WTC11 (cell line): ENCODE data around the gene GPATCH2. TPM values are rescaled to one million over a fixed set of nuclear protein-coding genes. Genes with fewer than 3 reads are reported as not detected.

ENCODE experiments used
- ATAC-seq: fragments of 200-7000 bp; cut with Tn5 transposase; 2 replicates; pipeline ENCODE4 v1.10.0; 2021; ENCODE audit warnings: mild to moderate bottlenecking, moderate library complexity
- CTCF ChIA-PET: fragments of 300-600 bp; sonication (Branson Sonifier 250); formaldehyde crosslinking; loops from one replicate; lab custom pipeline; 2021; ENCODE audit warnings: antibody characterized with exemption; lab: Charles Lee
- POLR2A ChIA-PET: fragments of 350-600 bp; sonication (Branson Sonifier 250); formaldehyde crosslinking; loops from one replicate; lab custom pipeline; 2021; ENCODE audit warnings: antibody characterized with exemption; lab: Charles Lee
- DNase-seq: peaks from one replicate; pipeline ENCODE4 v3.0.0; 2021; ENCODE audit warnings: low spot score
- H3K27ac Mint-ChIP-seq: 2 replicates; pipeline ENCODE4 v1.8.0; 2021; ENCODE audit warnings: mixed read lengths
- H3K27me3 Mint-ChIP-seq: 2 replicates; pipeline ENCODE4 v1.8.0; 2021; ENCODE audit warnings: low read depth, mild to moderate bottlenecking, moderate library complexity, mixed read lengths
- H3K36me3 Mint-ChIP-seq: 2 replicates; pipeline ENCODE4 v1.8.0; 2021; ENCODE audit warnings: mixed read lengths
- H3K4me1 Mint-ChIP-seq: 2 replicates; pipeline ENCODE4 v1.8.0; 2022; ENCODE audit warnings: mixed read lengths
- H3K4me3 Mint-ChIP-seq: 2 replicates; pipeline ENCODE4 v1.8.0; 2021; ENCODE audit warnings: mild to moderate bottlenecking, moderate library complexity, mixed read lengths
- H3K9me3 Mint-ChIP-seq: 2 replicates; pipeline ENCODE4 v1.8.0; 2021; ENCODE audit warnings: mixed read lengths
- EMX1 ChIP-seq: fragments of 250-450 bp; sonication (Bioruptor Pico); IDR thresholded peaks from 2 replicates; pipeline ENCODE4 v1.8.0; 2021; ENCODE audit warnings: mild to moderate bottlenecking
- FOXP1 ChIP-seq: sonication (generic); formaldehyde crosslinking; IDR thresholded peaks from 2 replicates; pipeline ENCODE4 v1.8.0; 2022; ENCODE audit warnings: missing genetic modification reagents, mild to moderate bottlenecking, moderate library complexity, borderline replicate concordance
- HMGA2 ChIP-seq: fragments of 250-450 bp; sonication (Bioruptor Pico); IDR thresholded peaks from 2 replicates; pipeline ENCODE4 v1.4.0; 2021; ENCODE audit warnings: mild to moderate bottlenecking, moderate library complexity
- IRF2 ChIP-seq: sonication (generic); formaldehyde crosslinking; IDR thresholded peaks from 2 replicates; pipeline ENCODE4 v1.8.0; 2022; ENCODE audit warnings: low read depth, missing genetic modification reagents, borderline replicate concordance
- JAZF1 ChIP-seq: fragments of 250-450 bp; sonication (Bioruptor Pico); IDR thresholded peaks from 2 replicates; pipeline ENCODE4 v1.9.0; 2021; ENCODE audit warnings: moderate library complexity, mild to moderate bottlenecking, inconsistent platforms
- PRRX2 ChIP-seq: fragments of 250-450 bp; sonication (Bioruptor Pico); IDR thresholded peaks from 2 replicates; pipeline ENCODE4 v1.8.0; 2021; ENCODE audit warnings: mild to moderate bottlenecking
- RORB ChIP-seq: fragments of 250-450 bp; sonication (Bioruptor Pico); IDR thresholded peaks from 2 replicates; pipeline ENCODE4 v1.9.0; 2021; ENCODE audit warnings: mild to moderate bottlenecking
- SMAD3 ChIP-seq: sonication (generic); formaldehyde crosslinking; IDR thresholded peaks from 2 replicates; pipeline ENCODE4 v1.8.0; 2022; ENCODE audit warnings: missing genetic modification reagents, mild to moderate bottlenecking, borderline replicate concordance
- SP1 ChIP-seq: sonication (generic); formaldehyde crosslinking; conservative IDR thresholded peaks from 2 replicates; pipeline ENCODE4 v1.8.1; 2022; ENCODE audit warnings: missing genetic modification reagents
- ZNF121 ChIP-seq: sonication (generic); formaldehyde crosslinking; IDR thresholded peaks from 2 replicates; pipeline ENCODE4 v1.8.0; 2023; ENCODE audit warnings: missing genetic modification reagents
- ZNF232 ChIP-seq: sonication (generic); formaldehyde crosslinking; IDR thresholded peaks from 2 replicates; pipeline ENCODE4 v1.8.0; 2022; ENCODE audit warnings: mild to moderate bottlenecking, missing genetic modification reagents
- ZNF281 ChIP-seq: sonication (generic); formaldehyde crosslinking; IDR thresholded peaks from 2 replicates; pipeline ENCODE4 v1.8.0; 2023; ENCODE audit warnings: mild to moderate bottlenecking, missing genetic modification reagents
- ZNF317 ChIP-seq: sonication (generic); formaldehyde crosslinking; IDR thresholded peaks from 2 replicates; pipeline ENCODE4 v1.8.1; 2023; ENCODE audit warnings: low read depth, mild to moderate bottlenecking, moderate library complexity, missing genetic modification reagents, borderline replicate concordance
- ZNF416 ChIP-seq: fragments of 250-450 bp; sonication (Bioruptor Pico); IDR thresholded peaks from 2 replicates; pipeline ENCODE4 v1.9.0; 2021; ENCODE audit warnings: mild to moderate bottlenecking, inconsistent platforms
- ZNF423 ChIP-seq: fragments of 250-450 bp; sonication (Bioruptor Pico); IDR thresholded peaks from 2 replicates; pipeline ENCODE4 v2.1.2; 2022; ENCODE audit warnings: mild to moderate bottlenecking, moderate library complexity
- ZNF532 ChIP-seq: fragments of 250-450 bp; sonication (Bioruptor Pico); IDR thresholded peaks from 2 replicates; pipeline ENCODE4 v1.9.0; 2021; ENCODE audit warnings: mild to moderate bottlenecking, borderline replicate concordance
- ZNF671 ChIP-seq: fragments of 250-450 bp; sonication (Bioruptor Pico); IDR thresholded peaks from 2 replicates; pipeline ENCODE4 v1.8.0; 2021; ENCODE audit warnings: mild to moderate bottlenecking
- total RNA-seq: library from RNA; stranded (reverse); gene quantifications from 3 replicates; pipeline ENCODE4 v1.2.3, GENCODE V29; 2021
- TF ChIP-seq, protein P1 (sequence below): sonication (generic); formaldehyde crosslinking; IDR thresholded peaks from 2 replicates; pipeline ENCODE4 v1.8.1; 2023; ENCODE audit warnings: mild to moderate bottlenecking, missing genetic modification reagents, borderline replicate concordance
- TF ChIP-seq, protein P2 (sequence below): fragments of 250-450 bp; sonication (Bioruptor Pico); IDR thresholded peaks from 2 replicates; pipeline ENCODE4 v1.9.0; 2021; ENCODE audit warnings: mild to moderate bottlenecking
- TF ChIP-seq, protein P3 (sequence below): sonication (generic); formaldehyde crosslinking; IDR thresholded peaks from 2 replicates; pipeline ENCODE4 v1.8.1; 2023; ENCODE audit warnings: mild to moderate bottlenecking, missing genetic modification reagents
- TF ChIP-seq, protein P4 (sequence below): fragments of 250-450 bp; sonication (Bioruptor Pico); conservative IDR thresholded peaks from 2 replicates; pipeline ENCODE4 v1.9.0; 2021; ENCODE audit warnings: mild to moderate bottlenecking

GPATCH2 gene
- total RNA-seq, 1 experiment from 2014 or later = 11.5 TPM

DNA sequence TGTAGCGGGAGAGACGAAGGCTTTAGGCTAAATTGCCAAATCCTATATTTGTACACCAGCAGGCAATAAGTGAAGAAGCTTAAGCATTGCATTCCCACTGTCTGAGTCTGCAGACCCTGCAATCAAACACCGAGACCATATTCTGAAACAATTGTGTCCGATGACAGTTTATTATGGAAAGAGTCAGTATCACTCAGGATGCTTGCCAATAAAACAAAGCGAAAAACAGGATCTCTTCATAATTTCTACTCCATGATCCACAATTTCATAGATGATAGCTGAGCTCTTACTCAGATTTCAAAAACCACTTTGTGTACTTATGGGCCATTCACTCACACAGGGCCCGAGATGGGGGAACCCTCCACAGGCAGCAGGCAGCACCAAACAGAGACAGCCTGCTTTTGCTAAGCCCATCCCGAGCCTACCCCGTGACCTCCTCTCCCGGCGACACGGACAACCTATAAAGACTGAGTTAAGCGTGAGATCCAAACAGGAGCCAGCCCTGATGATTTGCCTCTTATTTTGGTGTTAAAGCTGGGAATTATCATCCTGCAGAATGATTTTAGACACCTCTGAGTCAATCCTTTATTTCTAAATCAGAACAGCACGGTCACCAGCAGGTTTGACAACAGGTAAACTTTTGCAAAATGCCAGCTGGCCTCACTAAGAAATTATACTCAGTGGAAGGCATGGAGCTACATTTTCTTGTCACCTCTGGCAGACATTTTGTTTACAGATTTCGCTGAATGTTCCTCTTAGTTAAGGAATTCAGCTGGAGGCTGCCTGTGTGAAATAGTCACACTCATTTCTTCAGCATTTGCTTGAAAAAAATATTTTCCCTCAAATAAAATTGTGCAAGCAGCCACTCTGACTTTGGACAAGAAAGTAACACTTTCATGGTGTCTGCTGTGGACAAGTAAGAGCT lies 212.4 kb downstream of the GPATCH2 start (continued):
- TF ChIP-seq, protein P1, sequence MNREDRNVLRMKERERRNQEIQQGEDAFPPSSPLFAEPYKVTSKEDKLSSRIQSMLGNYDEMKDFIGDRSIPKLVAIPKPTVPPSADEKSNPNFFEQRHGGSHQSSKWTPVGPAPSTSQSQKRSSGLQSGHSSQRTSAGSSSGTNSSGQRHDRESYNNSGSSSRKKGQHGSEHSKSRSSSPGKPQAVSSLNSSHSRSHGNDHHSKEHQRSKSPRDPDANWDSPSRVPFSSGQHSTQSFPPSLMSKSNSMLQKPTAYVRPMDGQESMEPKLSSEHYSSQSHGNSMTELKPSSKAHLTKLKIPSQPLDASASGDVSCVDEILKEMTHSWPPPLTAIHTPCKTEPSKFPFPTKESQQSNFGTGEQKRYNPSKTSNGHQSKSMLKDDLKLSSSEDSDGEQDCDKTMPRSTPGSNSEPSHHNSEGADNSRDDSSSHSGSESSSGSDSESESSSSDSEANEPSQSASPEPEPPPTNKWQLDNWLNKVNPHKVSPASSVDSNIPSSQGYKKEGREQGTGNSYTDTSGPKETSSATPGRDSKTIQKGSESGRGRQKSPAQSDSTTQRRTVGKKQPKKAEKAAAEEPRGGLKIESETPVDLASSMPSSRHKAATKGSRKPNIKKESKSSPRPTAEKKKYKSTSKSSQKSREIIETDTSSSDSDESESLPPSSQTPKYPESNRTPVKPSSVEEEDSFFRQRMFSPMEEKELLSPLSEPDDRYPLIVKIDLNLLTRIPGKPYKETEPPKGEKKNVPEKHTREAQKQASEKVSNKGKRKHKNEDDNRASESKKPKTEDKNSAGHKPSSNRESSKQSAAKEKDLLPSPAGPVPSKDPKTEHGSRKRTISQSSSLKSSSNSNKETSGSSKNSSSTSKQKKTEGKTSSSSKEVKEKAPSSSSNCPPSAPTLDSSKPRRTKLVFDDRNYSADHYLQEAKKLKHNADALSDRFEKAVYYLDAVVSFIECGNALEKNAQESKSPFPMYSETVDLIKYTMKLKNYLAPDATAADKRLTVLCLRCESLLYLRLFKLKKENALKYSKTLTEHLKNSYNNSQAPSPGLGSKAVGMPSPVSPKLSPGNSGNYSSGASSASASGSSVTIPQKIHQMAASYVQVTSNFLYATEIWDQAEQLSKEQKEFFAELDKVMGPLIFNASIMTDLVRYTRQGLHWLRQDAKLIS = no peak
- no peak for TF ChIP-seq ZNF532 (CRISPR knock-in tag)
- TF ChIP-seq RORB (CRISPR knock-in tag) = no peak
- TF ChIP-seq ZNF232 (CRISPR knock-in tag) = no peak

DNA sequence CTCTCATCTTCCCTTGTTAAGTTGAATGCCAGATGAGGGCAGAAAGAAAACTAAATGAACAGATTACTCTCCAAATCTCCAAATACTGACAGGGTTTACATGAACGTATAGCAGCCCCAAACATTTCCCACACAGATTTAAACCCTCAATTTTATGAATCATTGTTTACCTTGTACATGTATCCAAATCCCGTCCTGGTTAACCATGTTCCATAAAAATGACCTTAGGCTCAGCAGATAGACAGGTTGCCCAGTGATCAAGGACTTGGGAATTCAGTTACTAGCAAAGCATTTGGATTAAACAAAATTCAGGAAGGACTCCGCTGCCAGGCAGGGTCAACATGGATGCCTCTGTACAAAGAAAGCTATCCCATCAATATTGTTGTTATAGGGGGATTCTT lies 213.5 kb downstream of the GPATCH2 start:
- CTCF ChIA-PET = no interaction called here
- H3K36me3 Mint-ChIP-seq = no peaks in the 10 kb centered on the region
- H3K27me3 Mint-ChIP-seq = no peaks in the 10 kb centered on the region
- DNase-seq (no peak), ATAC-seq (no peak)
- H3K9me3 Mint-ChIP-seq = no peaks in the 10 kb centered on the region
- POLR2A ChIA-PET = no interaction called here
- no peaks in the 10 kb centered on the region for H3K4me1 Mint-ChIP-seq
- no peak overlapping the region for H3K27ac Mint-ChIP-seq
- H3K4me3 Mint-ChIP-seq = no peak overlapping the region
- TF ChIP-seq ZNF317 (CRISPR knock-in tag) (no peak), ZNF423 (CRISPR knock-in tag) (no peak), ZNF281 (no peak), HMGA2 (CRISPR knock-in tag) (no peak), RORB (CRISPR knock-in tag) (no peak), PRRX2 (CRISPR knock-in tag) (no peak), ZNF671 (CRISPR knock-in tag) (no peak), SMAD3 (CRISPR knock-in tag) (no peak), ZNF121 (no peak), JAZF1 (CRISPR knock-in tag) (no peak), IRF2 (CRISPR knock-in tag) (no peak), SP1 (CRISPR knock-in tag) (no peak), EMX1 (CRISPR knock-in tag) (no peak), FOXP1 (CRISPR knock-in tag) (no peak), ZNF416 (CRISPR knock-in tag) (no peak)
- TF ChIP-seq, protein P2, sequence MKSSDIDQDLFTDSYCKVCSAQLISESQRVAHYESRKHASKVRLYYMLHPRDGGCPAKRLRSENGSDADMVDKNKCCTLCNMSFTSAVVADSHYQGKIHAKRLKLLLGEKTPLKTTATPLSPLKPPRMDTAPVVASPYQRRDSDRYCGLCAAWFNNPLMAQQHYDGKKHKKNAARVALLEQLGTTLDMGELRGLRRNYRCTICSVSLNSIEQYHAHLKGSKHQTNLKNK (CRISPR knock-in tag) = no peak
- TF ChIP-seq, protein P3, sequence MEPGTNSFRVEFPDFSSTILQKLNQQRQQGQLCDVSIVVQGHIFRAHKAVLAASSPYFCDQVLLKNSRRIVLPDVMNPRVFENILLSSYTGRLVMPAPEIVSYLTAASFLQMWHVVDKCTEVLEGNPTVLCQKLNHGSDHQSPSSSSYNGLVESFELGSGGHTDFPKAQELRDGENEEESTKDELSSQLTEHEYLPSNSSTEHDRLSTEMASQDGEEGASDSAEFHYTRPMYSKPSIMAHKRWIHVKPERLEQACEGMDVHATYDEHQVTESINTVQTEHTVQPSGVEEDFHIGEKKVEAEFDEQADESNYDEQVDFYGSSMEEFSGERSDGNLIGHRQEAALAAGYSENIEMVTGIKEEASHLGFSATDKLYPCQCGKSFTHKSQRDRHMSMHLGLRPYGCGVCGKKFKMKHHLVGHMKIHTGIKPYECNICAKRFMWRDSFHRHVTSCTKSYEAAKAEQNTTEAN (CRISPR knock-in tag) = no peak
- TF ChIP-seq, protein P4, sequence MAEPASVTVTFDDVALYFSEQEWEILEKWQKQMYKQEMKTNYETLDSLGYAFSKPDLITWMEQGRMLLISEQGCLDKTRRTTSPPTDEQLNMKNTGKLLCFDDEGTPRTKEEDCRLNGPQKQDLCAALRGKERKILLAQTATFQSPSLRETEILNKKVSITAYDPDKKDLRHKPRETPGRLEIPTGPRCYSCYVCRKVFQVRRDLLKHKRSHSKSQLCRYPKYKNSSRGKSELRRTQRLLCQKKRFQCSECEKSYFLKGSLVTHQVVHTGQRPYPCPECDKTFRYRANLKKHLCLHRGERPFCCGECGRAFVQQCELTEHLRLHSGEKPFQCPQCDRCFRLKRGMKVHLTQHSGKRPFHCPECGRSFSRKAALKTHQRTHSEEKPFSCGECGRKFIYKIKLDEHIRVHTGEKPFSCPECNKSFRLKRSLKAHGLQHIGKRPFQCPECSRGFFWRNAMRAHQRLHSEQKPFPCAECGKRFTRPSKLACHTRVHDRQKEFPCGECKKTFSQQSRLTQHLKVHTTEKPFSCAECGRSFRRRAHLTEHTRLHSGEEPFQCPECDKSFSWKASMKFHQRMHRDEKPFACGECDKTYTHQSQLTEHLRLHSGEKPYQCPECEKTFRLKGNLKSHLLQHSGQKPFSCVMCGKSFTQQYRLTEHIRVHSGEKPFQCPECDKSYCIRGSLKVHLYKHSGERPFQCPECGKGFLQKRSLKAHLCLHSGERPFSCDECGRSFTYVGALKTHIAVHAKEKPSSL (CRISPR knock-in tag) = no peak
